Measurements from ENCODE around the gene NEURL2. TPM values are rescaled to one million over a fixed set of nuclear protein-coding genes. Genes with fewer than 3 reads are reported as not detected.

NEURL2 gene
- total and polyA plus RNA-seq, 2 experiments from 2014 or later = 4.6 to 10.9 TPM

DNA sequence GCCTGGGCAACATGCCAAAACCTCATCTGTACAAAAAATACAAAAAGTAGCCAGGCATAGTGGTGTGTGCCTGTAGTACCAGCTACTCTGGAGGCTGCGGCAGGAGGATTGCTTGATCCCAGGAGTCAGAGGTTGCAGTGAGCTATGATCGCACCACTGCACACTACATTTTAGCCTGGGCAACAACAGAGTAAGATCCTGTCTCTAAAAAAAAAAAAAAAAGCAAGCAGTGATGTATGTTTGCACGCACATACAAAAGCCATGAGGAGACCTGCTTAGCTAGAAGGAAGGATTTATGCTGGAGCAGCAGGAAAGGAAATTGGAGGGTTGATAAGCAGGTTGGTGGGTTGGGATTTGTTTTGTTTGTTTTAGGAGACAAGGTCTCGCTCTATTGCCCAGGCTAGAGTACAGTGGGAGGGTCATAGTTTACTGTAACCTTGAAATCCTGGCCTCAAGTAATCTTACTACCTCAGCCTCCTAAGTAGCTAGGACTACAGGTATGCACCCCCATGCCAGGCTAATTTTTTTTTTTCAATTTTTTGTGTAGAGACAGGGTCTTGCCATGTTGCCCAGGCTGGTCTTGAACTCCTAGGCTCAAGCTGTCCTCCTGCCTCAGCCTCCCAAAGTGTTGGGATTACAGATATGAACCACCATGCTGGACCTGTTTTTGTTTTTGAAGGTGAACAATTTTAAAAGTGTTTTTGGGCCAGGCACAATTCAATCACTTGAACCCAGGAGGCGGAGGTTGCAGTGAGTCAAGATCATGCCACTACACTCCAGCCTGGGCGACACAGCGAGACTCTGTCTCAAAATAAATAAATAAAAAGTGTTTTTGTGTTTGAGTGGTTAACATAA lies 29.6 kb downstream of the NEURL2 start:
- peaks cover 21% of the 10 kb centered on the region for H3K4me1 ChIP-seq (ENCODE audit: insufficient read depth)
- no peak for TF ChIP-seq JUNB (IDR thresholded peaks at IDR 0.05; ENCODE audit: unreplicated experiment)
- TF ChIP-seq EZH2phosphoT487 (IDR thresholded peaks at IDR 0.05; ENCODE audit: unreplicated experiment) = no peak
- TF ChIP-seq, protein P1, sequence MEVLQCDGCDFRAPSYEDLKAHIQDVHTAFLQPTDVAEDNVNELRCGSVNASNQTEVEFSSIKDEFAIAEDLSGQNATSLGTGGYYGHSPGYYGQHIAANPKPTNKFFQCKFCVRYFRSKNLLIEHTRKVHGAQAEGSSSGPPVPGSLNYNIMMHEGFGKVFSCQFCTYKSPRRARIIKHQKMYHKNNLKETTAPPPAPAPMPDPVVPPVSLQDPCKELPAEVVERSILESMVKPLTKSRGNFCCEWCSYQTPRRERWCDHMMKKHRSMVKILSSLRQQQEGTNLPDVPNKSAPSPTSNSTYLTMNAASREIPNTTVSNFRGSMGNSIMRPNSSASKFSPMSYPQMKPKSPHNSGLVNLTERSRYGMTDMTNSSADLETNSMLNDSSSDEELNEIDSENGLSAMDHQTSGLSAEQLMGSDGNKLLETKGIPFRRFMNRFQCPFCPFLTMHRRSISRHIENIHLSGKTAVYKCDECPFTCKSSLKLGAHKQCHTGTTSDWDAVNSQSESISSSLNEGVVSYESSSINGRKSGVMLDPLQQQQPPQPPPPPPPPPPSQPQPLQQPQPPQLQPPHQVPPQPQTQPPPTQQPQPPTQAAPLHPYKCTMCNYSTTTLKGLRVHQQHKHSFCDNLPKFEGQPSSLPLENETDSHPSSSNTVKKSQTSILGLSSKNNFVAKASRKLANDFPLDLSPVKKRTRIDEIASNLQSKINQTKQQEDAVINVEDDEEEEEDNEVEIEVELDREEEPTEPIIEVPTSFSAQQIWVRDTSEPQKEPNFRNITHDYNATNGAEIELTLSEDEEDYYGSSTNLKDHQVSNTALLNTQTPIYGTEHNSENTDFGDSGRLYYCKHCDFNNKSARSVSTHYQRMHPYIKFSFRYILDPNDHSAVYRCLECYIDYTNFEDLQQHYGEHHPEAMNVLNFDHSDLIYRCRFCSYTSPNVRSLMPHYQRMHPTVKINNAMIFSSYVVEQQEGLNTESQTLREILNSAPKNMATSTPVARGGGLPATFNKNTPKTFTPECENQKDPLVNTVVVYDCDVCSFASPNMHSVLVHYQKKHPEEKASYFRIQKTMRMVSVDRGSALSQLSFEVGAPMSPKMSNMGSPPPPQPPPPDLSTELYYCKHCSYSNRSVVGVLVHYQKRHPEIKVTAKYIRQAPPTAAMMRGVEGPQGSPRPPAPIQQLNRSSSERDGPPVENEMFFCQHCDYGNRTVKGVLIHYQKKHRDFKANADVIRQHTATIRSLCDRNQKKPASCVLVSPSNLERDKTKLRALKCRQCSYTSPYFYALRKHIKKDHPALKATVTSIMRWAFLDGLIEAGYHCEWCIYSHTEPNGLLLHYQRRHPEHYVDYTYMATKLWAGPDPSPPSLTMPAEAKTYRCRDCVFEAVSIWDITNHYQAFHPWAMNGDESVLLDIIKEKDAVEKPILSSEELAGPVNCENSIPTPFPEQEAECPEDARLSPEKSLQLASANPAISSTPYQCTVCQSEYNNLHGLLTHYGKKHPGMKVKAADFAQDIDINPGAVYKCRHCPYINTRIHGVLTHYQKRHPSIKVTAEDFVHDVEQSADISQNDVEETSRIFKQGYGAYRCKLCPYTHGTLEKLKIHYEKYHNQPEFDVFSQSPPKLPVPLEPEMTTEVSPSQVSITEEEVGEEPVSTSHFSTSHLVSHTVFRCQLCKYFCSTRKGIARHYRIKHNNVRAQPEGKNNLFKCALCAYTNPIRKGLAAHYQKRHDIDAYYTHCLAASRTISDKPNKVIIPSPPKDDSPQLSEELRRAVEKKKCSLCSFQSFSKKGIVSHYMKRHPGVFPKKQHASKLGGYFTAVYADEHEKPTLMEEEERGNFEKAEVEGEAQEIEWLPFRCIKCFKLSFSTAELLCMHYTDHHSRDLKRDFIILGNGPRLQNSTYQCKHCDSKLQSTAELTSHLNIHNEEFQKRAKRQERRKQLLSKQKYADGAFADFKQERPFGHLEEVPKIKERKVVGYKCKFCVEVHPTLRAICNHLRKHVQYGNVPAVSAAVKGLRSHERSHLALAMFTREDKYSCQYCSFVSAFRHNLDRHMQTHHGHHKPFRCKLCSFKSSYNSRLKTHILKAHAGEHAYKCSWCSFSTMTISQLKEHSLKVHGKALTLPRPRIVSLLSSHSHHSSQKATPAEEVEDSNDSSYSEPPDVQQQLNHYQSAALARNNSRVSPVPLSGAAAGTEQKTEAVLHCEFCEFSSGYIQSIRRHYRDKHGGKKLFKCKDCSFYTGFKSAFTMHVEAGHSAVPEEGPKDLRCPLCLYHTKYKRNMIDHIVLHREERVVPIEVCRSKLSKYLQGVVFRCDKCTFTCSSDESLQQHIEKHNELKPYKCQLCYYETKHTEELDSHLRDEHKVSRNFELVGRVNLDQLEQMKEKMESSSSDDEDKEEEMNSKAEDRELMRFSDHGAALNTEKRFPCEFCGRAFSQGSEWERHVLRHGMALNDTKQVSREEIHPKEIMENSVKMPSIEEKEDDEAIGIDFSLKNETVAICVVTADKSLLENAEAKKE (CRISPR knock-in tag; IDR thresholded peaks at IDR 0.05) = no peak
- TF ChIP-seq ZNF114 (CRISPR knock-in tag; IDR thresholded peaks at IDR 0.05) = no peak
- TF ChIP-seq NANOG (IDR thresholded peaks at IDR 0.05; ENCODE audit: borderline replicate concordance) = no peak
- no peak overlapping the region for H3K4me3 ChIP-seq
- ATAC-seq (no peak), DNase-seq (ENCODE audit: low spot score) (no peak)
- H3K27ac ChIP-seq (ENCODE audit: low read depth) = no peak overlapping the region
- peaks cover 24% of the 10 kb centered on the region for H3K4me1 Mint-ChIP-seq
- peaks cover 12% of the 10 kb centered on the region for H3K79me2 ChIP-seq (replicated peaks; ENCODE audit: insufficient read depth)
- no peaks in the 10 kb centered on the region for H3K9me2 ChIP-seq (ENCODE audit: insufficient read depth)
- no peak overlapping the region for H3K4me3 Mint-ChIP-seq
- H3K36me3 Mint-ChIP-seq (ENCODE audit: low read depth) = peaks cover 3% of the 10 kb centered on the region; the same call in 2 of the 3 replicates
- no peaks in the 10 kb centered on the region for H3K27me3 ChIP-seq (ENCODE audit: insufficient read depth)
- no peaks in the 10 kb centered on the region for H3K9me3 Mint-ChIP-seq
- peaks cover 3% of the 10 kb centered on the region for H3K27me3 Mint-ChIP-seq (ENCODE audit: insufficient read depth, low read depth, poor library complexity)
- no peak overlapping the region for H3K4me2 ChIP-seq
- no peaks in the 10 kb centered on the region for H4K20me1 ChIP-seq (replicated peaks; ENCODE audit: insufficient read depth)
- H2AFZ ChIP-seq = no peak overlapping the region
- 0 out of 2 replicates have a peak, but pooled peaks cover 3% of the 10 kb centered on the region for H3K36me3 ChIP-seq (ENCODE audit: insufficient read depth)
- H3K27ac Mint-ChIP-seq = no peak overlapping the region
- H3F3A ChIP-seq (replicated peaks; ENCODE audit: low read depth) = no peaks in the 10 kb centered on the region

Data from GM23338 (cell line).